Type B pancreatic cell (in vitro differentiated cells): ENCODE results near the gene PCBP3. TPM values are rescaled to one million over a fixed set of nuclear protein-coding genes. Genes with fewer than 3 reads are reported as not detected.
"Not testable (repeated sequence)": the region's sequence is repeated elsewhere in the genome, so short reads cannot be mapped to it uniquely, and the experiment has no call there.

ENCODE experiments used
- DNase-seq: peaks from one replicate; pipeline ENCODE4 v3.0.0; 2021; ENCODE audit warnings: mixed read lengths; ENCODE audit not compliant: unreplicated experiment; ENCODE audit errors: extremely low spot score
- H3K27ac Mint-ChIP-seq: 2 replicates; pipeline ENCODE4 v1.8.0; 2021; ENCODE audit warnings: mild to moderate bottlenecking, mixed read lengths
- H3K27me3 Mint-ChIP-seq: 2 replicates; pipeline ENCODE4 v1.8.0; 2021; ENCODE audit warnings: mixed read lengths
- H3K36me3 Mint-ChIP-seq: 2 replicates; pipeline ENCODE4 v1.8.0; 2021; ENCODE audit warnings: mixed read lengths
- H3K4me1 Mint-ChIP-seq: one replicate; pipeline ENCODE4 v1.8.0; 2021; ENCODE audit warnings: mixed read lengths; ENCODE audit not compliant: unreplicated experiment
- H3K4me3 Mint-ChIP-seq: 2 replicates; pipeline ENCODE4 v1.8.0; 2021; ENCODE audit warnings: mild to moderate bottlenecking, mixed read lengths
- H3K9me3 Mint-ChIP-seq: 2 replicates; pipeline ENCODE4 v1.8.0; 2021; ENCODE audit warnings: mixed read lengths
- CTCF ChIP-seq: fragments of 200-600 bp; sonication (generic); conservative IDR thresholded peaks from 2 replicates; pipeline ENCODE4 v1.5.0; 2021; ENCODE audit warnings: antibody characterized with exemption, mild to moderate bottlenecking
- total RNA-seq: library from RNA; stranded (reverse); gene quantifications from 2 replicates; pipeline ENCODE4 v1.2.1, GENCODE V29; 2021; ENCODE audit warnings: low replicate concordance

The PCBP3 gene
- total RNA-seq, 1 donor from 2014 or later = 5.5 TPM

GRCh38 chr21:45709173-45709572 is 65.6 kb downstream of the PCBP3 start:
- Mint-ChIP-seq H3K27ac (no peak overlapping the region), H3K27me3 (no peaks in the 10 kb centered on the region), H3K4me3 (no peak overlapping the region), H3K4me1 (peaks cover 5% of the 10 kb centered on the region), H3K9me3 (peaks cover 12% of the 10 kb centered on the region), H3K36me3 (no peaks in the 10 kb centered on the region)
- TF ChIP-seq CTCF = no peak
- DNase-seq = no peak

- H3K4me1 Mint-ChIP-seq = no peaks in the 10 kb centered on the region
- no peaks in the 10 kb centered on the region for H3K36me3 Mint-ChIP-seq
- no peak for DNase-seq
- TF ChIP-seq CTCF = no peak
- H3K27me3 Mint-ChIP-seq = no peaks in the 10 kb centered on the region
- H3K9me3 Mint-ChIP-seq = peaks cover 12% of the 10 kb centered on the region
- H3K4me3 Mint-ChIP-seq = no peak overlapping the region
- H3K27ac Mint-ChIP-seq = no peak overlapping the region
Observed at GRCh38 chr21:45709696-45710268, 66.3 kb downstream of the PCBP3 start.

- H3K4me3 Mint-ChIP-seq, H3K4me1 Mint-ChIP-seq, DNase-seq, H3K27me3 Mint-ChIP-seq, H3K27ac Mint-ChIP-seq, H3K36me3 Mint-ChIP-seq: not testable (repeated sequence)
- H3K9me3 Mint-ChIP-seq = peaks cover 12% of the 10 kb centered on the region
Observed at GRCh38 chr21:45710306-45710705, 66.8 kb downstream of the PCBP3 start.

GRCh38 chr21:45713613-45714012 is 70.1 kb downstream of the PCBP3 start:
- H3K4me1 Mint-ChIP-seq = no peaks in the 10 kb centered on the region
- DNase-seq = no peak
- H3K27me3 Mint-ChIP-seq = peaks cover 11% of the 10 kb centered on the region
- H3K4me3 Mint-ChIP-seq = no peak overlapping the region
- TF ChIP-seq CTCF = no peak
- H3K9me3 Mint-ChIP-seq = peaks cover 12% of the 10 kb centered on the region
- H3K36me3 Mint-ChIP-seq = no peaks in the 10 kb centered on the region
- H3K27ac Mint-ChIP-seq = no peak overlapping the region

GRCh38 chr21:45715441-45715840 is 71.9 kb downstream of the PCBP3 start:
- H3K27ac Mint-ChIP-seq = no peak overlapping the region
- H3K9me3 Mint-ChIP-seq = peaks cover 12% of the 10 kb centered on the region
- no peaks in the 10 kb centered on the region for H3K36me3 Mint-ChIP-seq
- no peaks in the 10 kb centered on the region for H3K4me1 Mint-ChIP-seq
- H3K27me3 Mint-ChIP-seq = peaks cover 18% of the 10 kb centered on the region
- H3K4me3 Mint-ChIP-seq = no peak overlapping the region
- TF ChIP-seq CTCF = no peak
- no peak for DNase-seq

- Mint-ChIP-seq H3K9me3 (no peaks in the 10 kb centered on the region), H3K36me3 (no peaks in the 10 kb centered on the region), H3K4me3 (no peak overlapping the region), H3K27ac (no peak overlapping the region), H3K27me3 (peaks cover 18% of the 10 kb centered on the region), H3K4me1 (no peaks in the 10 kb centered on the region)
- no peak for TF ChIP-seq CTCF
- no peak for DNase-seq
Observed at GRCh38 chr21:45718413-45718812, 74.9 kb downstream of the PCBP3 start.
